ENCODE results near the gene KSR1.
"Not testable (repeated sequence)": the region's sequence is repeated elsewhere in the genome, so short reads cannot be mapped to it uniquely, and the experiment has no call there.

- not testable (repeated sequence) for TF ChIP-seq POLR2A, POLR2AphosphoS5 (IDR thresholded peaks at IDR 0.05)
- TF ChIP-seq, protein P1, sequence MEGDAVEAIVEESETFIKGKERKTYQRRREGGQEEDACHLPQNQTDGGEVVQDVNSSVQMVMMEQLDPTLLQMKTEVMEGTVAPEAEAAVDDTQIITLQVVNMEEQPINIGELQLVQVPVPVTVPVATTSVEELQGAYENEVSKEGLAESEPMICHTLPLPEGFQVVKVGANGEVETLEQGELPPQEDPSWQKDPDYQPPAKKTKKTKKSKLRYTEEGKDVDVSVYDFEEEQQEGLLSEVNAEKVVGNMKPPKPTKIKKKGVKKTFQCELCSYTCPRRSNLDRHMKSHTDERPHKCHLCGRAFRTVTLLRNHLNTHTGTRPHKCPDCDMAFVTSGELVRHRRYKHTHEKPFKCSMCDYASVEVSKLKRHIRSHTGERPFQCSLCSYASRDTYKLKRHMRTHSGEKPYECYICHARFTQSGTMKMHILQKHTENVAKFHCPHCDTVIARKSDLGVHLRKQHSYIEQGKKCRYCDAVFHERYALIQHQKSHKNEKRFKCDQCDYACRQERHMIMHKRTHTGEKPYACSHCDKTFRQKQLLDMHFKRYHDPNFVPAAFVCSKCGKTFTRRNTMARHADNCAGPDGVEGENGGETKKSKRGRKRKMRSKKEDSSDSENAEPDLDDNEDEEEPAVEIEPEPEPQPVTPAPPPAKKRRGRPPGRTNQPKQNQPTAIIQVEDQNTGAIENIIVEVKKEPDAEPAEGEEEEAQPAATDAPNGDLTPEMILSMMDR (IDR thresholded peaks at IDR 0.05), result not testable (repeated sequence)
Observed at GRCh38 chr17:27666270-27666669, 210.0 kb downstream of the KSR1 start.
